SK-N-DZ (cell line): ENCODE data around the gene DLG1.

Experiments
- DNase-seq: peaks from one replicate; pipeline ENCODE4 v3.0.0-alpha.2; 2015; ENCODE audit warnings: low spot score
- small RNA-seq, 2 experiments: library from RNA; depleted of rRNA; stranded (forward); fragments of <200 nt; gene quantifications; one replicate each; pipeline ENCODE3, GENCODE V24; 2014

DLG1 gene

GRCh38 chr3:196998966-196999760 is 299.2 kb downstream of the DLG1 start:
- DNase-seq, result no peak

GRCh38 chr3:196997311-196997710 is 301.1 kb downstream of the DLG1 start:
- DNase-seq, result no peak

GRCh38 chr3:196996454-196997265 is 301.8 kb downstream of the DLG1 start:
- DNase-seq, result no peak

GRCh38 chr3:196995646-196996355 is 302.6 kb downstream of the DLG1 start:
- no peak for DNase-seq

GRCh38 chr3:196995027-196995426 is 303.4 kb downstream of the DLG1 start:
- no peak for DNase-seq

- DNase-seq, result no peak
These were observed 304.4 kb downstream of the DLG1 start for GRCh38 chr3:196994056-196994455.

Small RNAs within 50 kb of the gene (small RNA-seq; reads per million reads assigned to genes)
- gene MIR4797, result 0 to 0.04 reads per million in 2 experiments
